GM04503 (cell line): ENCODE measurements around the gene TRAPPC2B.
"Not testable (repeated sequence)": the region's sequence is repeated elsewhere in the genome, so short reads cannot be mapped to it uniquely, and the experiment has no call there.

Source experiments
- DNase-seq: peaks from one replicate; pipeline ENCODE4 v3.0.0-alpha.2; 2012; ENCODE audit warnings: low read depth

Gene TRAPPC2B

DNA sequence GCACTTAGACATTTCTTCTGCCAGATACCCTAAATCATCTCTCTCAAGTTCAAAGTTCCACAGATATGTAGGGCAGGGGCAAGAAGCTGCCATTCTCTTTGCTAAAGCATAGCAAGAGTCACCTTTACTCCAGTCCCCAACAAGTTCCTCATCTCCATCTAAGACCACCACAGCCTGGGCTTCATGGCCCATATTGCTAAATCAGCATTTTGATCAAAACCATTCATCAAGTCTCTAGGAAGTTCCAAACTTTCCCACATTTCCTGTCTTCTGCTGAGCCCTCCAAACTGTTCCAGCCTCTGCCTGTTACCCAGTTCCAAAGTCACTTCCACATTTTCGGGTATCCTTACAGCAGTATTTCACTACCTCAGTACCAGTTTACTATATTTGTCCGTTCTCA is 11.3 kb downstream of the TRAPPC2B start:
- DNase-seq = not testable (repeated sequence)

DNA sequence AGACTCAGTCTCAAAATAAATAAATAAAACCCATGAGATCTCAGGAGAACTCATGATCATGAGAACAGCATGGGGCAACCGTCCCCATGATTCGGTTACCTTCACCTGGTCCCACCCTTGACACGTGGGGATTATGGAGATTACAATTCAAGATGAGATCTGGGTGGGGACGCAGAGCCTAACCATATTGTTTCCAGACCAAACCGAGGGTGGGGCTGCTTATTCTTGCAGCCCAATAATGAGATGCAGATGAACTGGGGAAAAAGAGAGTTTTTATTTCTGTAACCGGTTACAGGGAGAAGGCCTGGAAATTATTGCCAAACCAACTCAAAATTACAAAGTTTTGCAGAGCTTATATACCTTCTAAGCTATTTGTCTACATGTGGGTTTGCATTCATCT is 12.8 kb downstream of the TRAPPC2B start:
- no peak for DNase-seq

GRCh38 chr19:57377498-57378146 is 14.3 kb downstream of the TRAPPC2B start:
- DNase-seq = no peak

GRCh38 chr19:57380923-57381322 is 17.6 kb downstream of the TRAPPC2B start:
- DNase-seq = no peak

DNA sequence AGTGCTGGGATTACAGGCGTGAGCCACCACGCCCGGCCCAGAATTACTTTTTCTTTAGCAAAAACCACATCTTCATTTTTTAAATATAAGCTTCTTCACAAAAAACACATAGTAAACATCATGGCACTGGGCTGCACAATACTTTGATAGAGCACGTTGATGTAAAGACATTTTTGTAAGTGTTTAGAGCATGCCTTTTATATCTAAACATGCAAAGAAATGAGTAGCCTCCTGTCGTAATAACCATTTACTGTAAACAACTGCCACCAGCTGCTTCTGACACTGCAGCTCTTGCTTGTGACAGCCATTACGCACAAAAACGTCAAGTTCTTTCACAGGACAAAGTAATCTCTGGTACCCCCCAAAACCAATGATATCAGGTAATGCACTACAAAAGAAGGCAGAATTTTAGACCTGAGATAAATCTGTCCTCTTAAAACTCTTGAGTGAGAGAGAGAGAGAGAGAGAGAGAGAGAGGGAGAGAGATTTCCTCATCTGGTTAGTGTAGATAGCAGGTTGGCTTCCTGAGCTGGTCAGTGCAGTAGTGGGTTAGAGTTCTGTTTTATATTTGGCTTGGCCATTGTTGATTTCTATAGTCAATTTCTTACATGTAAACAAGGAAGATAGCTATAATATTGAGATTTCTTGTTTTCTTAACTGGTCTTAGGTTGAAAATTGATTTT is 19.6 kb downstream of the TRAPPC2B start:
- DNase-seq = no peak

DNA sequence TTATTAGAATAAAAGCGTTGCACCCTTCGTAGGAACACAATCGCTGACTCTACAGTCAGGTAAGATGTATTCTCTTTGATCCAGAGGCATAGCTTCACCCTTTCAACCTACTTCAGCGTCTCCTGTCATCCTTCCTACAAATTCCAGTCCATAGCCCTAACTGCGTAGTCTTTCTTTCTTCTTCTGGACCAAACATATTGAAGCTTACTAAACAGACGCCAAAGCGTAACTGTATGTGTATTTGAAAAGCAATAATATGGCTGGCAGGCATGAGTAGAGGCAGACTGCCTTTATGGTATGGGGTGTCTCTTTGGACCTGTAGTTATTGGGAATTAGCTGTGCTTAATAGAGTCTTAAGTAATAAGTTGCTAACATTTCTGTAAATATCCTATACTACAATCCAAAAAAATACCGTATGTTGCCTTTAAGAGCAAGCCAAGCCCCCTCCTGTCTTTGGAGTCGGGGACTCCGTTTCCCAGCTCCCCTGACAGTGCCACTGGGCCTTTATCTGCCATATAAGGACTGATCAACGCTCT is 25.9 kb downstream of the TRAPPC2B start:
- no peak for DNase-seq

DNA sequence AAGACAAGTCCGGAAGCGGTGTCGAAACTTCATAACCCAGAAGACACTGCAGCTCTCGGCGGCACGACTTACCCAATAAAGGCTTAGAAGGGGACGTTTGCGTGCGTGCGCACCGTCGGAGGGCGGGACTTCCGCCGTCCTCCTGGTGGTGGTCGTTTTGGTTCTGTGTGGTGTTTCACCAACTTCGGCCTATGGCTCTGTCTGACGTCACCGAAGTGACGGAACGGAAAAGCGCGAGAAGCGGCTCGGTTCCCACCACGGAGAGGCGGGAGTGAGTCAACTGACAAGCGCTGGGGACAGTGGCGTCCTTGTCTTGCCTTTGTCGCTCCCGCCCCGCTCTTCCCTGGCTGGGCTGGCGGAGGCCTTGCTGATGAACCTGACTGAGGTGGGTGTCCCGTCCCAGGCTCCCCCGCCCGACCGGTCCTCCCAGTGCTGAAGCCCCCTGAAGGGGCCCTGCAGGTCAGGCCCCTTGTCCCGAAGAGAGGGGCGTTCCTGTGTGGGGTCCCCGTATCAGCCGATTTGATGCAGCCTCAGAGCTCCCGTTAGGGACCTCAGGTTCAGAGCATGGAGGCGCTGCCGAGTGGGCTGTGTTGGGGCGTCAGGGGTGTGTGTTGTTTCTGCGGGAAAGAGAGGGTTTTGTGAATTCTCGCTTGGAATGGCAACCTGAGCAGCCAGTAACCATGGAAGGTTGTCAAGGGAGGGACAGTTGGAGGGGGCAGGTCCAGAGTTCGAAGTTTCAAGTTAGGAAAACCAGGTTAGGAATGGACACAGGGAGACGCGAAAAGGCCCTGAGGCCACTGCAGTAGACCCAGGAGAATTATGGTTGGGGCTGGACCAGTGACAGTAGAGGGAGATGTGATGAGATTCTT is 26.6 kb downstream of the TRAPPC2B start, which contains the start of gene ZNF548:
TSS of gene ZNF548 (plus strand) at position 125 of the 869 bp plus-strand sequence. CDS start at position 371, 246 bp downstream.
- peak; percentile 92 for DNase-seq

DNA sequence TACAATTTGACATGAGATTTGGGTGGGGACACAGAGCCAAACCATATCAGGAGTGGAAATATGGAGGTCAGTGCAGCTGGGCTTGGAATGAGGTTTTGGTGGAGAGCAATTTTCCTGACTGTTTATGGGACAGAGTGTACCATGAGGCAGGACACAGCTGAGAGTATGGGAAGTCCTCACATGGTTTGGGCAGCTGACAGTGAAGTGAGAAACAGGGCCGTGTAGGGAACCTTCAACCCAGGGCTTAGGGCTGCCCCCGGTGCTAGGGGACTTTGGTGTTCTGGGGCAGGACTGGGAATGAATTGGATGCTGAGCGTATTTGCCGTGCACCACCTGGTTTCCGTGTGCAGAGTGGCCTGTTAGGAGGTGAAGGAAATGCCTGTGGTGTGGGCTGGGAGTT is 32.4 kb downstream of the TRAPPC2B start:
- DNase-seq = no peak

DNA sequence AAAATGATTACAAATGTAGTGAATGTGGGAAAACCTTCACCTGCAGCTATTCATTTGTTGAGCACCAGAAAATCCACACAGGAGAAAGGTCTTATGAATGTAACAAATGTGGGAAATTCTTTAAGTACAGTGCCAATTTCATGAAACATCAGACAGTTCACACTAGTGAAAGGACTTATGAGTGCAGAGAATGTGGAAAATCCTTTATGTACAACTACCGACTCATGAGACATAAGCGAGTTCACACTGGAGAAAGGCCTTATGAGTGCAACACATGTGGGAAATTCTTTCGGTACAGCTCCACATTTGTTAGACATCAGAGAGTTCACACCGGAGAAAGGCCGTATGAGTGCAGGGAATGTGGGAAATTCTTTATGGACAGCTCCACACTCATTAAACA is 35.5 kb downstream of the TRAPPC2B start:
- no peak for DNase-seq

DNA sequence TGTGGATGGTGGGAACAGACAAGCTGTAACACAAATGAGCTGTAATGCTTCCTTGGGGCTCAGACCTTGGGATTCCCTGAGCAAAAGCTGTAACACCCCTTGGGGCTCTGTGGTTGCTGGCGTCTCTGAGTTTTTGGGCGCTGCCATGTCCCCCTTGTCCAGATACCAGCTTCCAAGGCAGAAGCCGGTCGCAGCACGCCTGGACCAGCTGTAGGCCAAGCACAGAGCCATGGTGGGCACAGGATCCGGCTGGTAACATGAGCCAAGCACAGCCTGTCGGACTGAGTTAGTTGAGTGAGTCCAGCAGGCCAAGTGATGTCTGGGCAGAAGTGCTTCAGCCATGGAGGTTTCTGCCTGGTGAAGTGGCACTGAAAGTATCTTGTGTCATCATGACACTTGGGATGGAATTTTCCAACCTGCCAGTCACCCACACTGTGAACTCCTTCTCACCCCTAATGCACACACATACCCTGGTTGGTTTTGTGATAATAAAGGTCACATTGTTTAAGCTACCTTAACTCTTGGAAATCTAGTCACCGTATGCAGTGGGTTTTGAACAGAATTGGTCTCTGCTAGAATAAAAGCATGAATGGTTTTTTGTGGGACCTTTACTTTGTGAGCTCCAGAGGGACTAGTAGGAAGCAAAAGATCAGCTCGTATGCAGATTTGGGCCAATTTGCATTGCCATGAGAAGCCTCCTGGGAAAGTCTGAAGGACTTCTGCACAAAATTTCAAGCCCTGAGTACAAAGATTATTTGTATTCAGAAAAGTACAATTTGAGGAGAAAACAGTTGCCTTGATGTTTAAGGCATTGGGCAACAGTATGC is 40.6 kb downstream of the TRAPPC2B start:
- no peak for DNase-seq

DNA sequence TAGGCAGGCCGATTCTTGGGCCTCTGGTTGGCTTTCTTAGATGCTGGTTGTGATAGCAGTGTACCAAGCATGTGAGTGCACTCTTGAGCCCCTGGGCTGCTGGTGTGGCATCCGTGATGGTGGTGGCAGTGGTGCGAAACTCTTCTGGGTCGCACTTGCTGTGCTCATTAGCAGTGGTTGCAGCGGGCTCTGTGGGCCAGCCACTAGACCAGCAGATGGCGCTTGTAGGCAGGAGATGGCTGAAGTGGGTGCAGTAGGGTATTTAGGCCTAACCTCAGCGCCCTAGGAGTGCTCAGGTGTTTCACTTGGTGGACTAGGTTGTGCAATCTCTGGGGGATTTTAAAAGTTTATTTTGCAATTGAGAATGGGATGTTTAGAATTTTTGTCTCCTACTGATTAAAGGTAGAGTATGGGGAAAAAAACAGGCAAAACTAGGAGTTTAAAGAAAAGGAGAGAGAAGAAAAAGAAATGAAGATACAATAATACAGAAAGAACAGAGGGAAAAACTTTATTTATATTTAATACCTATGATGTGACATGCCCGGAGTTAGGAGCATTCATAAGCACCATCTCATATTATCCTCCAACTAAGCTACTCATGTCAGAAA is 43.3 kb downstream of the TRAPPC2B start:
- DNase-seq = no peak

- peak; percentile 61 for DNase-seq
Measured at GRCh38 chr19:57410877-57411671, 47.7 kb downstream of the TRAPPC2B start, which contains the start of gene ZNF17. TSS of gene ZNF17 (plus strand) at chr19:57411161. CDS start at chr19:57413616, 2,455 bp downstream.
